NB4 (cell line): ENCODE results near the gene MATK.

Experiments used
- MYC ChIP-seq: IDR thresholded peaks from 2 replicates; pipeline ENCODE4 v1.6.1; 2011; ENCODE audit warnings: low read depth, low read length
- POLR2A ChIP-seq: IDR thresholded peaks from 2 replicates; pipeline ENCODE4 v1.6.1; 2011; ENCODE audit warnings: mild to moderate bottlenecking; ENCODE audit not compliant: insufficient read length; ENCODE audit errors: extremely low read depth
- TF ChIP-seq, protein P1 (sequence below): IDR thresholded peaks from one replicate; pipeline ENCODE4 v1.5.1; 2012; ENCODE audit warnings: low read depth, low read length

DNA sequence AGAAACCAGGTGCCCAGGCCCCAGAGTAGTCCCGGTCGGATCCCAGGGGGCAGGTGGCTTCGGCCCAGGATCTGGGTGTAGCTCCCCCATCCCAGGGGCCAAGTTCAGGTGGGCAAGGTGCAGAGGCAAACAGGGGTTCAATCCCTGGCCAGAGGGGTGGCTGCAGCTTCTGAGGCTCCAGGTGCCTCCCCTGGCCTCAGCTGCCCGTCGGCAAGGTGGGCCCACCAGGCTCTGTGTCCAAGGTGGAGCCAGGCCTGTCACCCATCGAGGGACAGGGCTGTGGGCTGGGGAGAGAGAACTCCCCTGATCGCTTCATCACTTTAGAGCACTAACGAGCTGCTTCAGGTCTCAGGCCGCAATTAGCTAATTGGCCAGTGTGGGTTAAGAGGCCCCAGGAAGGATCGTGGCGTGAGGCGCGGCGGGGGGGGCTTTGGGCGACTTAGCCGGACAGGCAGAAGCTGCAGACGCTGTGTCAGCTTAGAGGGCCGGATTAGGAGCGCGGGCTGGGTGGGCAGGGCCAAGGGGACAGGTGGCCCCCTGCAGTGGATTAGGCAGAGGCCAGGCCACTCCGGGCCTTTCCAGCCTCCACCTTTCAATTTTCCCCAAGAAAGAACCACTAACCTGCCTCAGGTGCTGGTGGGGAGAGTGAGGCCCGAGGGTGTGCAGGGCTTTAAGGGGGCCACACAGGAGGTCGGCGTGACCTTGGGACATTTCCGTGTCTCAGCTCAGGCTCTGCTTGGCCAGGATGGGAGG lies 11.4 kb downstream of the MATK start:
- TF ChIP-seq, protein P1, sequence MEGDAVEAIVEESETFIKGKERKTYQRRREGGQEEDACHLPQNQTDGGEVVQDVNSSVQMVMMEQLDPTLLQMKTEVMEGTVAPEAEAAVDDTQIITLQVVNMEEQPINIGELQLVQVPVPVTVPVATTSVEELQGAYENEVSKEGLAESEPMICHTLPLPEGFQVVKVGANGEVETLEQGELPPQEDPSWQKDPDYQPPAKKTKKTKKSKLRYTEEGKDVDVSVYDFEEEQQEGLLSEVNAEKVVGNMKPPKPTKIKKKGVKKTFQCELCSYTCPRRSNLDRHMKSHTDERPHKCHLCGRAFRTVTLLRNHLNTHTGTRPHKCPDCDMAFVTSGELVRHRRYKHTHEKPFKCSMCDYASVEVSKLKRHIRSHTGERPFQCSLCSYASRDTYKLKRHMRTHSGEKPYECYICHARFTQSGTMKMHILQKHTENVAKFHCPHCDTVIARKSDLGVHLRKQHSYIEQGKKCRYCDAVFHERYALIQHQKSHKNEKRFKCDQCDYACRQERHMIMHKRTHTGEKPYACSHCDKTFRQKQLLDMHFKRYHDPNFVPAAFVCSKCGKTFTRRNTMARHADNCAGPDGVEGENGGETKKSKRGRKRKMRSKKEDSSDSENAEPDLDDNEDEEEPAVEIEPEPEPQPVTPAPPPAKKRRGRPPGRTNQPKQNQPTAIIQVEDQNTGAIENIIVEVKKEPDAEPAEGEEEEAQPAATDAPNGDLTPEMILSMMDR = no peak
- TF ChIP-seq POLR2A (no peak), MYC (no peak)
